ENCODE results near the gene ALKBH8.
"Not testable (repeated sequence)": the region's sequence is repeated elsewhere in the genome, so short reads cannot be mapped to it uniquely, and the experiment has no call there.

Gene ALKBH8

GRCh38 chr11:107576497-107577345 is 11.2 kb upstream of the ALKBH8 start:
- DNase-seq, result peak; percentile 48

GRCh38 chr11:107573438-107573837 is 7.9 kb upstream of the ALKBH8 start:
- no peak for DNase-seq

DNA sequence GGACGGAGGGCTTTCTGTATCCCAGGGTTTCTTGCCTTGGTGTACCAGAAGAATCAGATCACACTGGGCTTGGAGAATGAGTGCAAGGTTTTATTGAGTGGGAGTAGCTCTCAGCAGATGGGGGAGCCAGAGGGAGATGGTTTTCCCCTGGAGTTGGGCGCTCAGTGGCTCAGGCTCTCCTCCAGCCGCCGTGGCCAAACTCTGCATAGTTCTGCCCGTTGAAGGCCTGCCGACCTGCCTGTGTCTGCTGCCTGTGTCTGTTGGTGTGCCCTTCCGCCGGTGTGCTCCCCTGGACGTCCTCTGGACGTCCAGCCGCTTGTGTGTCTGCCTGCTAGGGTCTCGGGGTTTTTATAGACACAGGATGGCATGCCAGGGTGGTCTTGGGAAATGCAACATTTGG is 4.5 kb upstream of the ALKBH8 start:
- no peak for DNase-seq

GRCh38 chr11:107567739-107568335 is 2.3 kb upstream of the ALKBH8 start:
- DNase-seq, result no peak

DNA sequence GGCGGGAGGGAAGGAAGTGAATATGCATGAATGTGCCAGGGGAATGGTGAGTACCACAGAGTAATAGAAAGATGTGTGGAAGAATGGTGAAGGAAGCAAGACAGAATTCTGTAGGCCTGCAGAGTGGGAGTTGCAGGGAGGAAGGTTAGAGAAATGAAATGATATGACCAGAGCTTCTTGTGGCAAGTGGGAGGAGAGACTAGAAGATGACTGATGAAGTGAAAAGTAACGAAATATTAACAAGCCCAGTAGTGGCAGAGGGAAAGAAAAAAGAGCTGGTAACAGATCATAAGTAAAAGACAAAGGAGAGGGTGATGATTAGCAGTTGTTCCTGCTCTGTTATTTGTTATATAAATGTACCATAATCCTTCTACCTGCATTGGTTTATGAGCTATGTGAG is 1.0 kb upstream of the ALKBH8 start:
- no peak for DNase-seq

GRCh38 chr11:107565955-107566501 is 493 bp upstream of the ALKBH8 start:
- DNase-seq, result not testable (repeated sequence)

DNA sequence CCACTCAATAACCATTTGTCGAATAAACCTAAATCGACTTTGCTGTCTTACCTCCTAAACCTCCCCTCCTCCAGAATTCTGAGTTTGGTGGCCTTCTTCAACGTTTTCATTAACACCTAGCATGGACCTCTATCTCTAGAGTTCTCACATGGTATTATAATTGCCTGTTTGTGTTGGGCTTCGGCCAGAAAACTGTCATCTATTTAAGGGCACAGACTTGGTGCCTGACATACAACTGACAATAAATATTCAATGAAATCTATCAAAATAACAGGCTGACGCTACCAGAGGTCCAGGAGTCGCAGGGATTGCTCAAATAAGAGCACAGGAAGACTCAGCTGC is 687 bp downstream of the ALKBH8 start:
- peak; percentile 51 for DNase-seq

GRCh38 chr11:107563702-107564101 is 1.8 kb downstream of the ALKBH8 start:
- DNase-seq, result peak; percentile 40

DNA sequence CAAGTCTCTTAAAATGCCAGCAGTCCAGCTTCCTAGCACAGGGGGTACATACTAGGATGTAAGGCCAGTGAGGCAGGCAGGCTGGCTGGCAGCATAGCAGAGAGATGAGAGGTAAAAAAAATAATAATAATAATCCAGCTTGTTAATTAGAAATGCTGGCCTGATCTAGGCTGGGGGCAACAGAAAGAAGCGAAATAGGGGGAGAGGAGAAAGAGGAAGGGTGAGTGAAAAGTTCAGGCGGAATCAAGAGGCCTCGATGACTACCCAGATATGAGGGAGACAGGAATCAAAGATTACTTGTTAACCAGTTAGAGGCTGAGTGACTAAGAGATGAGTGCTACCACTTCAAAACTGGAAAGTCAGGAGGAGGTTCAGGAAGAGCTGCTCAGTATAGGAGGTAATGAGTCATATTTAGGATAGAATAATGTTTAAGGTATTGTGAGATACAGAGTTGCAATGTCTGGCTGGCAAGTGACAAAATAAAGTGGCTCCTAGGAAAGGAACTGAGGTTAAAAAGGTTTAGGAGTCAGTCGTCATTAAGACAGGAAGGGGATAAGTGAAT is 2.8 kb downstream of the ALKBH8 start:
- no peak for DNase-seq

- no peak for DNase-seq
Observed at GRCh38 chr11:107561688-107562087, 3.8 kb downstream of the ALKBH8 start.

DNA sequence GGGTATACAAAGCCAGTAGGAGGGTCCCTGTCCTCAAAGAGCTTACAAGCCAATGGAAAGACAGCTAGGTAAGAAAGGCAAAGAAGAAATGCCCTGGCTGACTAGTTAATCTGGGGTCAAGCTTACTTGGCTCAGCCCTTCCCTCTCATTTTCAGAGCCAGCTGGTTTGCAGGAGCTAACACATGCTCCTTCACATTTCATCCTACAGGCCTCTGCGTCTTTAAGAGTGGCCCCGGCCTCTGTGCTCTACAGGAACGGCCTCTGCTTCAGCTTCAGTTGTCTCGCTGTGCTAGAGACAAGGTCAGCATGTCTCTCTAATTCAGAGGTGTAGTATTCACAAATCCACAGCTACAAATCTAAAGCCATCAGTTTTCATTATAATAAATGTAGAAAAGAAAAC is 15.2 kb downstream of the ALKBH8 start:
- DNase-seq, result peak; percentile 51

GRCh38 chr11:107549954-107550285 is 15.6 kb downstream of the ALKBH8 start:
- no peak for DNase-seq

- peak; percentile 34 for DNase-seq
Observed at GRCh38 chr11:107549253-107549953, 16.1 kb downstream of the ALKBH8 start.

GRCh38 chr11:107547961-107548360 is 17.6 kb downstream of the ALKBH8 start:
- DNase-seq, result no peak

DNA sequence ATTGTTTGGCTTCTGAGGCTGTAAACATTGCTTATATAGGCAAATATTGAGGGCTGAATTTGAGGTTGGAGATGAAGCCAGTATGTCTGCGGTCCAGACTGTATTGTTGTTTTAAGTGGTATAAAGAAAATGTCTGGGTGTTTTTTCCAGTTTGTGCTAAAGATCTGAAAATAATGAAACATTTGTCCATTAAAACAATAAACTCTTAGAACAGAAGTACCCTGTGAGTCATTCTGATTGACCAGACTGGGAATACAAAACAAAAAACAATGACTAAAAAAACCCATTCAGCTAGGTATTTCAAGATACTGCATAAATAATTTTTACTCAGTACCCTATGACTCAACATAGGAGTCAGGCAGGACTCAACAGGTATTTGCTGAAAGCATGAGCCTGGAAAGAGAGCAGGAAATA is 20.4 kb downstream of the ALKBH8 start:
- DNase-seq, result no peak

GRCh38 chr11:107538821-107539220 is 26.7 kb downstream of the ALKBH8 start:
- no peak for DNase-seq

DNA sequence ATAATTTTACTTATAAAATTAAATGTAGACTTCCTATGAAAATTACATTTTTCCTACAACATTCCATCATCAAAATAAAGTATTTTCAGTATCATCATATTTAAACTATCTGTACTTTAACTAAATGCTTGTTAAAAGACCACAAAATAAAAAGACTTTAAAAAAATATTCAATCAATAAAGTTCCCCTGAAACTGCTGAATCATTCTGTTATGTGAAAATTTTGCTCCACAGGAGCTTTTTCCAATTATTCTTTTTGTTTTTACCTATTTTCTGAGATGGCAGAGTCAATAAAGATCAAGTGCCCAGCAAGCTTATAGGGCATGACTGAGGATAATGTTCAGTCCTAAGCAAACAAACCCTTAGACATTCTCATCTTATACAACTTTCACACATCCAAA is 27.3 kb downstream of the ALKBH8 start:
- DNase-seq, result no peak

- not testable (repeated sequence) for DNase-seq
Observed at GRCh38 chr11:107537155-107537554, 28.4 kb downstream of the ALKBH8 start.

- no peak for DNase-seq
Observed at GRCh38 chr11:107526197-107526596, 39.3 kb downstream of the ALKBH8 start.

GRCh38 chr11:107508858-107509244 is 56.7 kb downstream of the ALKBH8 start:
- DNase-seq, result no peak

DNA sequence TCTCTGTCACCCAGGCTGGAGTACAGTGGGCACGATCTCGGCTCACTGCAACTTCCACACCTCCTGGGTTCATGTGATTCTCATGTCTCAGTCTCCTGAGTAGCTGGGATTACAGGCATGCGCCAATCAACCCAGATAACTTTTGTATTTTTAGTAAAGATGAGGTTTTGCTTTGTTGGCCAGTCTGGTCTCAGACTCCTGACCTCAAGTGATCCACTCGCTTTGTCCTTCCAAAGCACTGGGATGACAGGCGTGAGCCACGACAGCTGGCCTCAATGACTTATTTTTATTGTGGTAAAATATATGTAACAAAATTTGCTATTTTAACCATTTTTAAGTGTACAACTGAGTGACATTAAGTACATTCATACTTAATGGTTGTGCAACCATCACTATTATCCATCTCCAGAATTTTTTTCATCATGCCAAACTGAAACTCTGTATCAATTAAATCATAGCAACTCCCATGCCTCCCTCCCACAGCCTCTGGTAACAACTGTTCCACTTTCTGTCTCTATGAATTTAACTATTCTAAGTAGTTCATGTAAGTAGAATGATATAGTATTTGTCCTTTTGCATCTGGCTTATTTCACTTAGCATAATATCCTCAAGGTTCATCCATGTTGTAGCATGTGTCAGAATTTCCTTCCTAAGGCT is 57.2 kb downstream of the ALKBH8 start:
- no peak for DNase-seq

DNA sequence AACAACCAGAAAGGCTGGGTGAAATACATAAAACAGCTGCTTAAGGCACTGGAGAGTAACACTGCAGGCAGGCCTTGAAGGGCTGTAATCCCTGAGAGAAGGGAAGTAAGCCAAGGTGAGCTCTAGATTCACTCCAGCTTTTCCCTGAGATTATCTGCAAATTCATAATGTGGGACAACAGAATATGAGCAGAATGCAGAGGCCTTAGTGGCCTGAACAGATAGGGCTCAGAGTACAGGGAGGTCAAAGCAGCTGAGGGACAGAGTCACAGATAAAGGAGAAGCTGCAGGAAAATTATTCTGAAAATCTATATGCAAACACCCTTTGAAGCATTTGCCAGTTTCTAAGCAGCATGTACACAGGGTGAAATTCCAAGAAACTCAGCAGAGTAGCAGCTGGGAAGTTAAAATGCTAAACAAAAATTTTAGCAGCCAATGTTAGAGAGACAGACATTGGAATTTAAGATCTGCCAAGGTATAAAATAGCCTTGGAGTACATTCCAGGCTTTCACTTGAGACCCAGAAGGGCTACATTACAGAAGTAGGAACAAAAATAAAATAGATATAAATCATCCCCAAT is 59.8 kb downstream of the ALKBH8 start:
- no peak for DNase-seq

- DNase-seq, result no peak
Observed at GRCh38 chr11:107504981-107505380, 60.6 kb downstream of the ALKBH8 start.
